NCI-H2227 (cell line): ENCODE measurements around the gene KCNK4.

ENCODE experiments used
- DNase-seq: peaks from one replicate; lab custom pipeline; 2025; ENCODE audit not compliant: unreplicated experiment; lab: John Stamatoyannopoulos, UW

Gene KCNK4

DNA sequence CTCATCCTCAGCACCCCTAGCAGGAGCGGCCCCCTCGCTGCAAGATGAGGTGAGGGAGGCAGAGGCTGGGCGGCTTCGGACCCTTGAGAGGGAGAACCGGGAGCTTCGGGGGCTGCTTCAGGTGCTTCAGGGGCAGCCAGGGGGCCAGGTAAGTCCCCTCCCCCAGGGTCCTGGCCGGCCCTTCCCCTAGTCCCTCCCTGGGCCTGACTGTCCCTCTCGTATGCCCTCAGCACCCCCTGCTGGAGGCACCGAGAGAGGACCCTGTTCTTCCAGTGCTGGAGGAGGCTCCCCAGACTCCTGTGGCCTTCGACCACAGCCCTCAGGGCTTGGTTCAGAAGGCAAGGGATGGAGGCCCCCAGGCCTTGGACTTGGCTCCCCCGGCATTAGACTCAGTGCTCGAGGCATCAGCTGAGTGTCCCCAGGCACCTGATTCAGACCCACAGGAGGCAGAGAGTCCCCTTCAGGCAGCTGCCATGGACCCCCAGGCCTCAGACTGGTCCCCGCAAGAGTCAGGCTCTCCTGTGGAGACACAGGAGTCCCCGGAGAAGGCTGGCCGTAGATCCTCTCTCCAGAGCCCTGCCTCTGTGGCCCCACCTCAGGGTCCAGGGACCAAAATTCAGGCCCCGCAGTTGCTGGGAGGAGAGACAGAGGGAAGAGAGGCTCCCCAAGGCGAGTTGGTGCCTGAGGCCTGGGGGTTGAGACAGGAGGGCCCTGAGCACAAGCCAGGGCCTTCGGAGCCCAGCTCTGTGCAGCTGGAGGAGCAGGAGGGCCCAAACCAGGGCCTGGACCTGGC, 52.9 kb downstream of the KCNK4 start:
- no peak for DNase-seq

DNA sequence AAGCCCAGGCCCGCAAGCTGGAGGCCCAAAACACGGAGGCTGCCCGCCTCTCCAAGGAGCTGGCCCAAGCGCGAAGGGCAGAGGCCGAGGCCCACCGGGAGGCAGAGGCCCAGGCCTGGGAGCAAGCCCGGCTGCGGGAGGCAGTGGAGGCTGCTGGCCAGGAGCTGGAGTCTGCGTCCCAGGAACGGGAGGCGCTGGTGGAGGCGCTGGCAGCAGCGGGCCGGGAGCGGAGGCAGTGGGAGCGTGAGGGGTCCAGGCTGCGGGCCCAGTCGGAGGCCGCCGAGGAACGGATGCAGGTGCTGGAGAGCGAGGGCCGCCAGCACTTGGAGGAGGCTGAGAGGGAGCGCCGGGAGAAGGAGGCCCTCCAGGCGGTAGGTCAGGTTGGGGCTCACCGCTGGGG, 53.7 kb downstream of the KCNK4 start:
- no peak for DNase-seq

DNA sequence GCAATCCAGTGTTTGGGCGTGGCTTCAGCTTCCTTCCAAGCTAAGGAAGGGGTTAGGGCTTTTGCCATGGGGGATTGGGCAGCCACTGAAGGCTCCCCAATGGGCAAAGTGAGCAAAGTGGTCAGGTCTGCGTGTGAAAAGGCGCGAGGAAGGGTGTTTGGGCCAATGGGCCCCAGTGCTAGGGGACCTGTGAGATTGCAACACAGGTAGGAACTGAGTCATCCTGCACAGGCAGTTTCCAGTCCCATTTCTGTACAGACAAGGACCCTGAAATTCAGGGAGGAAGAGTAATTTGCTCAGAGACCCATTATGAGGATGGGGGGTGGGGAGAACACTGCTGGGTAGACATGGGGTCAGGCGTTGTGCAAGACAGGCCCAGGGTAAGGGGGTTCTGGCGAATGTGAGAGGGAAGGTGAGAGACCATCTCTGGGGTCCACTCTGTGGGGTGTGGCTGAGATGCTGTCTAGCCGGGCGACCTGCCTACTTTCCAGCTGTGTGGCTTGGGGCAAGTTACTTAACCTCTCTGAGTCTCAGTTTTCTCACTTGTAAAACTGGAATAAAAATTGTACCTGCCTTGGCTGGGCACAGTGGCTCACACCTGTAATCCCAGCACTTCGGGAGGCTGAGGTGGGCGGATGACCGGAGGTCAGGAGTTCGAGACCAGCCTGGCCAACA, 56.2 kb downstream of the KCNK4 start:
- no peak for DNase-seq

DNA sequence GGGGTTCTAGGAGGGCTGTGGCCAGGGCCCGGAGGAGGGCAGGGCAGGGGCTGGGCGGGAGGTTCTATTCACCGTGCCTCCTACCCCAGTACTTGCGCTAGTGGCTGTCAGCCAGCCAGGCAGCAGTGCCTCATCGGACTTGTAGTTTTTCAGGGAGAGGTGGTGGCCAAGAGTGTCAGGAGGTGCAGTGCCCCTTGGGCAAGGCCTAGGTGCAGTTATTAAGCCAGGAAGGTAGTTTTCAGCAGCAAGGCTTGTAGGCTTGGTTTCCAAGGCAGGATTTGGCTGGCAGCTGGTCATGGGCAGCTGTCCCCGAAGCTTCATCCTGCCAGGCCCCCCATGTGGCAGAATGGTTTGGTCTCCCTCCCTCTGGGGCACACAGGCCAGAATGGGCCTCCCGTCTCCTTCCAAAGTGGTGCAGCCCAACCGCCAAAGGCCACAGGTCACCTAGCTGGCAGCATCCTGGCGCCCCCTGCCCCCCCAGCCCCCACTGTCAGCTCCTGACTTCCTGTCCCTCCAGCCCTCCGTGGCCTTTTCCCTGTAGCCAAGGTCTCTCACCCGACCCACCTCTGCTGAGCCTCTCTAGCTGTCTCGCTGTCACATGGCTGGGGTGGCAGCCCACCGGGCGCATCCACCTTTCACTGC, 57.4 kb downstream of the KCNK4 start:
- DNase-seq = no peak

DNA sequence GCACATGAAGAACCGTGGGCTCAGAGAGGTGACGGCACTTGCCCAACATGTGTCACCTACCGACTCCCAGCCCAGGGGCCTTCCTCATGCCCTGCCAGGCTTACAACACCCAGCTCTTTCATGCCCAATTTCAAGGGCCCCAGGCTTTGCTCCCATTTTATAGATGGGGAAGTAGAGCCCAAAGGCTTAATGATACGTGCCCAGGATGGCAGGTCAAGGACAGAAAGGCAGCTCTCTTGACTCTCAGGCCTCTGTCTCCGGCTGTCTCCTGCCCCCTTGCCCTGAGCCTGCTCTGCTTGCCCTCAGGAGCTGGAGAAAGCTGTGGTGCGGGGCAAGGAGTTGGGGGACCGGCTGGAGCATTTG, 57.9 kb downstream of the KCNK4 start:
- no peak for DNase-seq

DNA sequence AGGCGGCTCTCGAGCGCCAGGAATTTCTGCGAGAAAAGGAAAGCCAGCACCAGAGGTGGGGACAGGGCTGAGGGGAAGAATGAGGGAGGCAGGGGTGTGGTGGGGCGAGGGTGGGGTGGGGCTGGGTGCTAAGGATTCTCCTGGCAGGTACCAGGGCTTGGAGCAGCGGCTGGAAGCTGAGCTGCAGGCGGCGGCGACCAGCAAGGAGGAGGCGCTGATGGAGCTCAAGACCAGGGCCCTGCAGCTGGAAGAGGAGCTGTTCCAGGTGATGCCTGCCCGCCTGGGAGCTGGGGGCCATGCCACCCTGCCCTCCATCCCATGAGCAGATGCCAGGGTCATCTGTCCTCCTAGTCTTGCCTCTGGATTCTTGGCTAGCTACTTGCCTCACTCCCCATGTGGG, 58.3 kb downstream of the KCNK4 start:
- no peak for DNase-seq
